Central memory CD4-positive, alpha-beta T cell (primary cell): ENCODE measurements around the gene ANTKMT.

ENCODE experiments used
- DNase-seq: peaks from one replicate; pipeline ENCODE4 v3.0.0; 2022

The ANTKMT gene

GRCh38 chr16:715477-716199 lies 5.3 kb upstream of the ANTKMT start:
- no peak for DNase-seq

- DNase-seq: no peak
Observed at GRCh38 chr16:716200-716568, 4.8 kb upstream of the ANTKMT start.

GRCh38 chr16:716768-717325 lies 4.1 kb upstream of the ANTKMT start:
- DNase-seq: no peak

DNA sequence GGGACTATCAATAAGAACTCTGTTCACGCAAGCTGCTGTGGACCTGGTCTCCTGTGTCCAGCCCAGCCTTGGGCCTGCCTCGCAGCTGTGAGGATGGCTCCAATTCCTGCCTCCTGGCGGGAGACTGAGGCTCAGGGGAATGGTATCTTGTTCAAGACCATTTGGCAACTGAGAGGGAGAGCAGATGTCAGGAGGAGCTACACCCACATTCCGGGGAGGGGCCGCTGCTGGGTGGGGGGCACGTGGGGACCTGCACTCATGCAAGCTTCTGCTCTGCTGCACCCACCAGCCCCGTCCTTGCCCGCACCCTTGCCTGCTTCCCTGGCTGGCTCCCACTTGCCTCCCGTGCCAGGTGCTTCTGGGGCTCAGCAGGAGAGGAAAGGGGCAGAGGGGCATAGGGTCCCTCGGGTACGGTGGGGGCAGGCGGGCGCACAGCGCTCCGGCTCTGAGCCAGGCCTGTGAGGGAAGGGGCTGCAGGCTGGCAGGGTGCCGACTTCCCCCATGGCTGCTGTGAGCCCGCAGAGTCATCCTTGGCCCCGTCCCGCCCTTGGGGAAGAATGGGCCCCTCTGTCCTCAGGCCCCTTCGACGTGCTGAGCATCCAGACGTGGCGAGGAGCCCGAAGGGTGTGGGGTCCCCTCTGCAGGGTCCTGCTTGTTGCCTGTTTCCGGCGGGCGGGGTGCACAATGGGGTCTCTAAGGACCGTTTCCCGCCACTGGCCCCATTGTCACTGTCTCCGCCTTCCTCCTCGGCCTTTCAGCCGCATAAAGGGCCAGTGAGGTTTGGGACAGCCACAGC lies 3.3 kb upstream of the ANTKMT start:
- DNase-seq: no peak

GRCh38 chr16:718389-718788 lies 2.6 kb upstream of the ANTKMT start:
- no peak for DNase-seq

GRCh38 chr16:718922-719321 lies 2.0 kb upstream of the ANTKMT start:
- DNase-seq: no peak

DNA sequence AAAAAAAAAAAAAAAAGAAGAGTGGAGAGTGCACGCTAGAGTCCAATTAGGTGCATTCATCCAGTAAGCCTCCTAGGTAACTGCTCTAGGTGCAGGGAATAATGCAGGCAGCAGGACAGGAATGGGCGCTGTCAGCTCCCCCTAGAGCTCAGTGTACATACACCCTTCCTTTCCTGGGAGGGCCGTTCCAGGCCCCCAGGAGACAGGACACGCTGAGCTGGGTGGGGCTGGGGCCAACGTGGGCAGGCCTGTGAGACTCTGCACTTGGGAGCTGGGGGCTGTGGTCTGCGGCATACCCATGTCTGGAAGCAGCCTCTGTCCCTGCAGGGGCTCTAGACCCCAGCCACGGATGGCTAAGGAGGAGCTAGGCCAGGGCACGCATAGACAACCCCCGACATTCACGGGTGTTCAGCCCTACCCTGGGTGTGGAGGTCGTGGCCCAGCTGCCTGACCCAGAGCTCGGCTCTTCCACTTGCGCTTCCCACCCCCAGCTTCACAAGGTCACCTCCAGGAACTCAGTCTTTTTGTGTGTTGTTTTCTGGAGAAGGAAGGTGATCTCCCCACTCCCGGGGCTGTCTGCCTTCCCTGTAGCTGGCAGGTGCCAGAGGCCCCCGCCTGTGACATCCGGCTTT lies 1.0 kb upstream of the ANTKMT start:
- no peak for DNase-seq

DNA sequence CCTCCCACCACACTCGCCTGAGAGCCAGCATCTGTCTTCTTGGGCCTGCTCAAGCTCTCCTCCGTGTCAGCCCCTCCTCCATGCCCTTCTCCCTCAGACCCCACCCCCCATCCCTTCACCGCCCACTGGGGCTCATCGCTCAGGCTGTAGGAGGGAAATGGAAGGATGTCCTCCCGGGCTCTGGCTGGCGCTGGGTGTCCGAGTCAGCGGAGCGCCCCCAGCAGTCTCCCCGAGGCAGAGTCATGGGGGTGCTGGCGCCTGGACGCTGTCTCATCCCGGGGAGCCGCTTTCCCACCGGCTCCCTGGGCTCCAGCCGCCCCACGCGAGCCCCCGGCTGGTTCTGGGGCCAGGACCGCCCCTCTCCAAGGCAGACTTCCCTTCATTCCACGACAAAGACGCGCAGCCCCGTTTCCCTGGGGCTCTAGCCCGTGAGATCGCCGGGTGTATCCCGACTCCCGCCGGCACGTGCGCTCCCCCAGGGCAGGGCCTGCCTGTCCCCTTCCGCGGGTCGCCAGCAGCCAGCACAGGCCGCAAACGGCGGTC lies 428 bp upstream of the ANTKMT start:
- peak; percentile 22 for DNase-seq

- peak; percentile 32 for DNase-seq
Observed at GRCh38 chr16:721765-722540, 1.0 kb downstream of the ANTKMT start.

- DNase-seq: no peak
Observed at GRCh38 chr16:722835-723633, 2.1 kb downstream of the ANTKMT start.

DNA sequence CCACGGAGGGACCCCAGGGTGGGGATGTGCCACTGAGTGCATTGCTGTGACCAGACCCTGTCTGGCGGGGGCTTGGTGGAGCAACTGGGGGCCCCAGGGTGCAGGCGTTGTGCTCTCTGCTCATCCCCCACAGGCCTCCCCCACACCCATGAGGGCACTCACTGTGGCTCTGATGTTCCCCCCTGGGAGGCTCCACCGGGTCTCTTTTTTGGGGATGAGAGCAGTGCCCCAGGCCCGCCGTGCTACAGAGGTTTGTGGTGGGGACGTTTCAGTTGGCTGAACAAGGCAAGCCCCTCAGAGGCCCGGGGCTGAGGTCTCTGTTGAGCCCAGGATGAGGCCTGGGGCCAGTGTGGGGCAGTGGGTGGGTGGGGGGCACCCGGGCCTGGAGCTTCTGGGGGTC lies 2.7 kb downstream of the ANTKMT start:
- no peak for DNase-seq

- DNase-seq: no peak
Observed at GRCh38 chr16:724188-725040, 3.5 kb downstream of the ANTKMT start.

DNA sequence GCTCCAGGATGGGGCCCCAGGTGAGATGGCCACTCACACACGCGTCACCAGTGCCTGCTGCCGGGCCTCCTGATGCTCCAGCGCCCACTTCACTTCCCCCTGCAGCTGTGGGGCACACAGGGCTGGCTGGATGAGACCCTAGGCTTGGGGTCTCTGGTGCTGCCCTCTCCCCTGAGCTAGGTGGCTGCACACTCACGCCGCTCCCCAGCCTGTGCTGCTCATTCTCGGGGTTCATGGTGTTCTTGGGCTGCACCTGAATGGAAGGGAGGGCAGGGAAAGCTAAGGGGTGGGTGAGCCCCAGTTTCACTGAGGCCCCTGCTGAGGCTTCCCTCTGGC lies 4.1 kb downstream of the ANTKMT start:
- no peak for DNase-seq

- DNase-seq: no peak
Observed at GRCh38 chr16:725463-726187, 4.7 kb downstream of the ANTKMT start.

GRCh38 chr16:726188-726437 lies 5.2 kb downstream of the ANTKMT start:
- DNase-seq: no peak

DNA sequence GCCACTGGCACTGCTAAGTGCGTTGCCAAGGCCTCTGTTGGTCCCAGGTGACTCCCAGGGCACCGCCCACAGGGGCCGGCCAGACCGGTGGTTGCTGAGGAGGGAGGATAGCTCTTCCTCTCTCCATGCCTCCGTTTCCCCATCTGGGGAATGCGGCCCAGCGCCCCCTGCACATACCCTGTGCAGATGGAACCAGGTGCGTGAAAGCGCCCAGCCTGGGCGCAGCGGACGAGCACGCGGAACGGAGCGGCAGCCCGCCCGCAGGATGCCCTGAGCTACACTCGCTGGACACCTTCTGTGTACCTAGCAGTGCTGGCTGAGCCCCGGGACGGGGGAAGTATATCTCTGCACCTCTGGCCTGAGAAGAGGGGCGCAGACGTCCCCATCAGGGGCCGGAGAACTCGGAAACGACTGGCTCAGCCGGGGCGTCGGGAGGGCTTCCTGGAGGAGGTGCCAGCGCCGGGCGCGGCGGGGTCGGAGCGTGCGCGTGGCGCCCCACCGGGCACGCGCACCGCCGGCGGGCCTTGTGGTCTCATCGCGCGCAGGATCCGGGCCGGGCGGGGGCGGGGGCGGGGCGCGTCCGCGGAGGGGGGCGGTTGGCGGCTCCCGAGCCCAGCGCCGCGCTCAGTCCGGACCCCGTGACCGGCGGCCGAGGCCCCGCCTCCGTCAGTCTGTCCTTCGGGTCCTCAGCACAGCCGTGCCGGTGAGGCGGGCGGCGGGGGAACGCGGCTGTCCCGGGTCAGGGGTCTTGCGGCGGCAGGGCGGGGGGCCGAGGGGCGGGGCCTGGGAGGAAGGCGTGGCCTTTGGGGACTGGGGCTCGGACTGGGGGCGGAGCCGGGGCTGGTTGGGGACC lies 5.7 kb downstream of the ANTKMT start, which contains the start of the genes CCDC78 and HAGHL:
Gene CCDC78 (minus strand): TSS at position 6 of the 853 bp plus-strand sequence. CDS start 76 bp downstream, outside the sequence.
Gene HAGHL (plus strand): TSS at position 669 of the 853 bp plus-strand sequence. CDS start 404 bp downstream, outside the sequence.
- DNase-seq: peak; percentile 43

DNA sequence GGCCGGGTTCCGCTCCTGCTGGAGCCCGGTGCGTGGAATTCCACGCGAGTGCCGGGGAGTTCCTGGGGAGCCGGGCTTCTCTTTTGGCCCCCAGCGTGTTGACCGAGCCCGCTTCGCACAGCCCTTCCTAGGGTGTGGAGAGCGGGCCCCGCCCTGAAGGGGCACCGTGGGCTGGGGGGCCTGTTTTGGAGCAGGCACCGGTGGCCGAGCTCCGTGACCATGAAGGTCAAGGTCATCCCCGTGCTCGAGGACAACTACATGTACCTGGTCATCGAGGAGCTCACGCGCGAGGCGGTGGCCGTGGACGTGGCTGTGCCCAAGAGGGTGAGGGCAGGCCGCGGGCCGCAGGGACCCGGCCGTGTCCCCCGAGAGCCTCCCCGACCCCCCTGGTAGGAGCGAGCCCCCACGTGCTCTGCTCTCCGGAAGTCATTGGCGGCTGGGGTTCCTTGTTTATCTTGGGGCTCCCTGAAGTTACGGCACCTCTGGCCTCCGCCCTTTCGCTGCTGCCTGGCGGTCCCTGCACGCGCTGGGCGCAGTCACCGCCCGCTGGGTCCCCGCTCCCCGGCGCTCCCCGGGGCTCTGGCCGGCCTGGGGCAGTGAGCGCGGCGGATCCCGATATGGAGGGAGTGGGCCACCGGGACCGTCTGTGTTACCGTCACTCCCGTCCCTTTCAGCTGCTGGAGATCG lies 6.5 kb downstream of the ANTKMT start:
- DNase-seq: peak; percentile 14

GRCh38 chr16:728131-728889 lies 7.4 kb downstream of the ANTKMT start:
- peak; percentile 62 for DNase-seq
